HG03439 (cell line): ENCODE data around the gene SSBP3.
"Not testable (repeated sequence)": the region's sequence is repeated elsewhere in the genome, so short reads cannot be mapped to it uniquely, and the experiment has no call there.

Experiments
- ATAC-seq: cut with Tn5 transposase; IDR thresholded peaks from one replicate; pipeline ENCODE4 v1.9.1; 2021; ENCODE audit warnings: mild to moderate bottlenecking, moderate library complexity; ENCODE audit not compliant: unreplicated experiment

SSBP3 gene

GRCh38 chr1:54253480-54253879 is 152.7 kb downstream of the SSBP3 start:
- no peak for ATAC-seq

- ATAC-seq, result no peak
These were observed 153.7 kb downstream of the SSBP3 start for GRCh38 chr1:54252371-54252936.

- ATAC-seq, result no peak
These were observed 155.5 kb downstream of the SSBP3 start for GRCh38 chr1:54250670-54251069.

GRCh38 chr1:54249819-54250435 is 156.3 kb downstream of the SSBP3 start:
- no peak for ATAC-seq

- no peak for ATAC-seq
These were observed 157.2 kb downstream of the SSBP3 start for GRCh38 chr1:54248966-54249365.

GRCh38 chr1:54247863-54248515 is 158.2 kb downstream of the SSBP3 start:
- no peak for ATAC-seq

- no peak for ATAC-seq
These were observed 160.0 kb downstream of the SSBP3 start for GRCh38 chr1:54246116-54246721.

GRCh38 chr1:54245501-54245900 is 160.7 kb downstream of the SSBP3 start:
- no peak for ATAC-seq

GRCh38 chr1:54244655-54245054 is 161.5 kb downstream of the SSBP3 start:
- ATAC-seq, result no peak

GRCh38 chr1:54243022-54243421 is 163.2 kb downstream of the SSBP3 start:
- no peak for ATAC-seq

GRCh38 chr1:54241364-54241763 is 164.8 kb downstream of the SSBP3 start:
- ATAC-seq, result no peak

GRCh38 chr1:54240741-54241335 is 165.4 kb downstream of the SSBP3 start:
- no peak for ATAC-seq

GRCh38 chr1:54239631-54240031 is 166.6 kb downstream of the SSBP3 start:
- no peak for ATAC-seq

- no peak for ATAC-seq
These were observed 167.2 kb downstream of the SSBP3 start for GRCh38 chr1:54239035-54239383.

- no peak for ATAC-seq
These were observed 167.7 kb downstream of the SSBP3 start for GRCh38 chr1:54238353-54239034.

- no peak for ATAC-seq
These were observed 168.6 kb downstream of the SSBP3 start for GRCh38 chr1:54237586-54237985.

- no peak for ATAC-seq
These were observed 171.9 kb downstream of the SSBP3 start for GRCh38 chr1:54234284-54234683.

- not testable (repeated sequence) for ATAC-seq
These were observed 173.0 kb downstream of the SSBP3 start for GRCh38 chr1:54233196-54233595.

GRCh38 chr1:54230507-54231339 is 175.5 kb downstream of the SSBP3 start:
- no peak for ATAC-seq

GRCh38 chr1:54229281-54229891 is 176.8 kb downstream of the SSBP3 start:
- no peak for ATAC-seq
